HT1080 (cell line): ENCODE measurements around the gene CNBD2. TPM values are rescaled to one million over a fixed set of nuclear protein-coding genes. Genes with fewer than 3 reads are reported as not detected.
"Not testable (repeated sequence)": the region's sequence is repeated elsewhere in the genome, so short reads cannot be mapped to it uniquely, and the experiment has no call there.

Source experiments
- DNase-seq: peaks from one replicate; pipeline ENCODE4 v3.0.0-alpha.2; 2015; ENCODE audit warnings: low read depth
- small RNA-seq: library from RNA; depleted of rRNA; stranded (forward); fragments of <200 nt; gene quantifications from one replicate; pipeline ENCODE3, GENCODE V24; 2014
- total RNA-seq: library from RNA; depleted of rRNA; stranded (reverse); fragments of >200 nt; shearing (Covaris generic); gene quantifications from 2 replicates; pipeline ENCODE4 v1.2.3, GENCODE V29; 2014; rRNA removed

The CNBD2 gene
- total RNA-seq, 1 experiment from 2014 or later: 5.5 TPM

DNA sequence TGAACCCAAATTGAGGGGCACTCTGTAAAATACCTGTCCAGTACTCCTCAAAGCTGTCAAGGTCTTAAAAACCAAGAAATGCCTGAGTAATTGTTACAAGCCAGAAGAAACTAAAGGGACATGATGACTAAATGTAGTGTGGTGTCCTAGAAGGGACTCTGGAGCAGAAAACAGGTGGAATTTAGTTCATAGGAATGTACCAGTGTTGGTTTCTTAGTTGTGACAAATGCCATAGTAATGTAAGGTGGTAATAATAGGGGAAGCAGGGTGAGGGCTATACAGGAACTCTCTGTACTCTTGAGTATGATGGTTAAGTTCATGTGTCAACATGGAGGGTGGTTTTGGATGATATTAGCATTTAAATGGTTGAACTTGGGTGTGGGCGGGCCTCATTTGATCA, 92.3 kb downstream of the CNBD2 start:
- DNase-seq: no peak

- DNase-seq: no peak
Observed at GRCh38 chr20:36061754-36062153, 93.4 kb downstream of the CNBD2 start.

- DNase-seq: no peak
Observed at GRCh38 chr20:36062799-36063198, 94.4 kb downstream of the CNBD2 start.

GRCh38 chr20:36063916-36064657, 95.7 kb downstream of the CNBD2 start:
- DNase-seq: no peak

DNA sequence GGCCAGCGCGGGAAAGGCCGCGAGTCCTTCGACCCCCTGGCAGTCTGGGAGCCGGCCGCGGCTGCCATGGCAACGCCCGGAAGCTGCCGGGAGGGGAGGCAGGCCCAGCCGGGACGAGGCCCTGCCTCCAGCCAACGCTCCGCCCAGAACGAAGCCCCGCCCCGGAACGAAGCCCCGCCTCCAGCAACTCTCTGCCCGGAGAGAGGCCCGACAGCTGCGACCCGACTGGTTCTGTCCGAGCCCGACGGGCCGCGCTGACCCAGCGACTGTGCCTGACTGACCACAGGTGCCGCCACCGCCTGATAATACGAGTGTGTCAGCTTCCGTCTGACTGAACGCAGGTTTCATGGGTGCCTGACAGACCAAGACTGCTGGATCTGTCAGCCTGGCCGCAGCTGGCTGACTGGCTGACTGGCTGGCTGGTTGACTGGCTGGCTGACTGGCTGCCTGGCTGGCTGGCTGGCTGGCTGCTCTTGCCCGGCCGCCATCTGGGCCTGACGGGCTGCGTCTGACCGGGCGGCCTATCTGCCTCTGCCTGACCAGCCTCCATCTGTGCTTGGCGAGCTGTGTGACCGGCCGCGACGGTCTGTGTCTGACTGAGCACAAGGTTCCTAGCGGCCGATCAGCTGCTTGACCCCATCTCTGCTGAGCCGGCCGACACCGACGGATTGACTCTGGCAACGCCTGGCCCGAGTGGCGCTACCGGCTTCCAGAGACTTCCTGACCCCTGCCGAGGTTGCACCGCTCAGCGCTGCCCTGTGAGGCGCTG, 96.5 kb downstream of the CNBD2 start:
- DNase-seq: peak; percentile 89

- no peak for DNase-seq
Observed at GRCh38 chr20:36065427-36065998, 97.1 kb downstream of the CNBD2 start.

GRCh38 chr20:36066777-36067176, 98.4 kb downstream of the CNBD2 start:
- DNase-seq: no peak

DNA sequence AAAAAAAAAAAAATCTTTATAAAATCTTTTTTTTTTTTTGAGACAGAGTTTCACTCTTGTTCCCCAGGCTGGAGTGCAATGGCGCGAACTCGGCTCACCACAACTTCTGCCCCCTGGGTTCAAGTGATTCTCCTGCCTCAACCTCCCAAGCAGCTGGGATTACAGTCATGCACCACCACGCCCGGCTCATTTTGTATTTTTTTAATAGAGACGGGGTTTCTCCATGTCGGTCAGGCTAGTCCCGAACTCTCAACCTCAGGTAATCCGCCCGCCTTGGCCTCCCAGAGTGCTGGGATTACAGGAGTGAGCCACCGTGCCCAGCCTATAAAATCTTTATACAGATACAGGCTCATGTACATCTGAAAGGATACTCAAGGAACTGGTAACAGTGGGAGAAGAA, 100.1 kb downstream of the CNBD2 start:
- not testable (repeated sequence) for DNase-seq

DNA sequence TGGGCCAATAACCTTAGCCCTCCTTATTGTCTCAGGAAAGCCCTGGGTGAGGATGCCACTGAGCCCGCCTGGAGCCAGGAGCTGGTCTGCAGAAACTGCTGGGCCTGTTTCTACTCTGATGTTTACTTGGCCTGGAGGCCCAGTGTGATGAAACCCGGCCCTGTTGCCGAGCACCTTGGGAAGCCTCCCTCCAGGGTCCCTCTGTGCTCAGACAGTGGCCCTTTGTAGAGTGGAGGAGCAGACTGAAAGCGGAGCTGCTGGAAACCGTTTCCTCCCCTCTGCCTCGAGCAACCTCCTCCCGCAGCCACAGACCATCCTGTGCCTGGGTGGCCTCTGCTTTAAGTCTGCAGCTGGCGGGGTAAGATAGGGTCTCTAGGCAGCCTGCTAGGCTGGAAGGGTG, 102.1 kb downstream of the CNBD2 start:
- no peak for DNase-seq

- DNase-seq: no peak
Observed at GRCh38 chr20:36071848-36072247, 103.5 kb downstream of the CNBD2 start.

DNA sequence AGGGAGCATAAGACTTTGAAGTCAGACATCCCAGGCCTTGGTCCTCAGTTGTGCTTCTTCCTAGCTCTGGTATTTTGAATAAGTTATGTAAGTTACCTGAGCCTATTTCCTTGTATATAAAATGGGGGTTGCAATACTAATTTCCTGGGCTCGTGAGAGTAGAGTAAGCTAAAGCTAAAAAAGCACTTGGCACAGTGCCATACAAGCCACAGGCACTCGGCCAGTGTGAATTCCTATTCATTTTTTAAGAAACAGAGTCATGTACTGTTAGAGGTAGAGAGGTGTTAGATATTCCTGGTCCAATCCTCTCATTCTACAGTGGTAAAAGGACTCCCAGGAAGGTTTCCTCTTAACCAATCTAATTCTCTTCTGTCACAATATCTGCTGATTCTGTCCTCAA, 106.6 kb downstream of the CNBD2 start:
- DNase-seq: no peak

DNA sequence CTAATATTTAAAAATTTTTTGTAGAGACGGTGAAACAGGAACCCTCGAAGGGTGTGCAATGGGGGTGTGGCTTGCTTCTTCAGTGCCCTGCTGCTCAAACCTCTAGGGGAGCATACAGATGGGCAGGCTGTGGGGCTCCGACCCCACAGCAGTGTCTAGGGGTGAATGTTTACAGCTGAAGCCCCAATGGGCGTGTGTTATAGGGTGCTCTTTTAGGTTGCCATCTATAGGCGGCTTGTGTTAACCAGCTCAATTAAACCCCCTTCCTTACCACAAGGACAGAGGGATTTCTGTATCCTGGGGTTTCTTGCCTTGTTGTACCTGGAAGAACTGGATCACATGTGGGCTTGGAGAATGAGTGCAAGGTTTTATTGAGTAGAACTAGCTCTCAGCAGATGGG, 109.4 kb downstream of the CNBD2 start:
- DNase-seq: not testable (repeated sequence)

GRCh38 chr20:36079486-36079885, 111.1 kb downstream of the CNBD2 start:
- DNase-seq: no peak

DNA sequence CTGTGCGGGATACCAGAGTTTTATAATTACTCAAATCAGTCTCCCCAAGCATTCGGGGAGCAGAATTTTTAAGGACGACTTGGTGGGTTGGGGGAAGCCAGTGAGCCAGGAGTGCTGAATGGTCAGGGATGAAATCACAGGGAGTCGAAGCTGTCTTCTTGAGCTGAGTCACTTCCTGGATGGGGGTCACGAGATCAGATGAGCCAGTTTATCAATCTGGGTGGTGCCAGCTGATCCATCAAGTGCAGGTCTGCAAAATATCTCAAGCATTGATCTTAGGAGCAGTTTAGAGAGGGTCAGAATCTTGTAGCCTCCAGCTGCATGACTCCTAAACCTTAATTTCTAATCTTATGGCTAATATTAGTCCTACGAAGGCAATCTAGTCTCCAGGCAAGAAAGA, 111.6 kb downstream of the CNBD2 start:
- peak; percentile 49 for DNase-seq

Small RNA genes within 50 kb of the gene (small RNA-seq; reads per million reads assigned to genes)
- not detected for gene RNU6-937P

Other genes starting within 250 kb of the CNBD2 start
- gene RBM39, start 226.3 kb upstream of the CNBD2 start, total RNA-seq: 197 and 209 TPM in 2 replicates
- 28.6 and 36.7 TPM in 2 replicates for gene PHF20, start 196.6 kb upstream of the CNBD2 start, total RNA-seq
- 103 and 136 TPM in 2 replicates for gene SCAND1, start 14.1 kb upstream of the CNBD2 start, total RNA-seq
- gene EPB41L1, start 186.2 kb downstream of the CNBD2 start, total RNA-seq: 19.8 and 31.3 TPM in 2 replicates